CD14-positive monocyte (primary cell): Measurements from ENCODE around the gene CYTL1. TPM values are rescaled to one million over a fixed set of nuclear protein-coding genes. Genes with fewer than 3 reads are reported as not detected.

ENCODE experiments used
- DNase-seq, 3 donors: peaks; one replicate each; pipeline ENCODE4 v3.0.0-alpha.2; 2011 to 2022
- H2AFZ ChIP-seq: 2 replicates; pipeline ENCODE4 v1.6.0; 2012; ENCODE audit warnings: mild to moderate bottlenecking, low read depth, low read length, inconsistent platforms; ENCODE audit not compliant: insufficient read depth, poor library complexity, severe bottlenecking
- H3K27ac ChIP-seq, 2 donors: 1 replicate in 1 of 2; 2 replicates in 1 of 2; pipeline ENCODE4 v1.5.1; 2012 to 2013; ENCODE audit warnings: low read length in 2 of 2, control low read depth in 1 of 2, inconsistent platforms in 1 of 2, low read depth in 1 of 2, mild to moderate bottlenecking in 1 of 2
- H3K27me3 ChIP-seq, 2 donors: one replicate each; pipeline versions ENCODE4 v1.6.0 to v1.6.1; 2011 to 2013; ENCODE audit warnings: low read length in 2 of 2; ENCODE audit not compliant: control insufficient read depth in 2 of 2, insufficient read depth in 2 of 2
- H3K36me3 ChIP-seq, 2 donors: replicated peaks in 1 of 2; 1 replicate in 1 of 2; 2 replicates in 1 of 2; pipeline versions ENCODE4 v1.5.1 to v1.6.1; 2012 to 2013; ENCODE audit warnings: low read length in 2 of 2, control low read depth in 1 of 2, inconsistent platforms in 1 of 2, mild to moderate bottlenecking in 1 of 2; ENCODE audit not compliant: insufficient read depth in 2 of 2, control insufficient read depth in 1 of 2
- H3K4me1 ChIP-seq, 2 donors: 1 replicate in 1 of 2; 2 replicates in 1 of 2; pipeline versions ENCODE4 v1.5.1 to v1.6.1; 2012 to 2013; ENCODE audit warnings: low read length in 2 of 2, control low read depth in 1 of 2, inconsistent platforms in 1 of 2, mild to moderate bottlenecking in 1 of 2, moderate library complexity in 1 of 2; ENCODE audit not compliant: insufficient read depth in 2 of 2, control insufficient read depth in 1 of 2
- H3K4me2 ChIP-seq: replicated peaks from 2 replicates; pipeline ENCODE3; 2012; ENCODE audit warnings: low read length, moderate library complexity, mild to moderate bottlenecking; ENCODE audit not compliant: poor library complexity, severe bottlenecking; ENCODE audit errors: extremely low read depth
- H3K4me3 ChIP-seq, 3 experiments: fragments of 200-600 bp in 1 of 3; sonication (generic) in 1 of 3; replicated peaks in 1 of 3; 1 replicate in 2 of 3; 2 replicates in 1 of 3; pipeline ENCODE4 v1.5.1; 2011 to 2013; ENCODE audit warnings: low read length in 3 of 3, mild to moderate bottlenecking in 3 of 3, control low read depth in 2 of 3, low read depth in 2 of 3, inconsistent platforms in 1 of 3, moderate library complexity in 1 of 3
- H3K79me2 ChIP-seq: 2 replicates; pipeline ENCODE4 v1.6.0; 2012; ENCODE audit warnings: mild to moderate bottlenecking, control low read depth, inconsistent platforms, low read length, moderate library complexity; ENCODE audit not compliant: insufficient read depth
- H3K9ac ChIP-seq: 2 replicates; pipeline ENCODE4 v1.6.0; 2017; ENCODE audit warnings: low read length, mild to moderate bottlenecking; ENCODE audit not compliant: insufficient read depth, poor library complexity, severe bottlenecking
- H3K9me3 ChIP-seq, 2 donors: replicated peaks in 1 of 2; 1 replicate in 1 of 2; 2 replicates in 1 of 2; pipeline versions ENCODE4 v1.5.1 to v1.6.1; 2012 to 2013; ENCODE audit warnings: low read length in 2 of 2, control low read depth in 1 of 2; ENCODE audit not compliant: control insufficient read depth in 1 of 2, insufficient read depth in 1 of 2
- H4K20me1 ChIP-seq: 2 replicates; pipeline ENCODE4 v1.6.0; 2012; ENCODE audit warnings: mild to moderate bottlenecking, low read length, control low read depth, moderate library complexity; ENCODE audit not compliant: insufficient read depth
- H3K27ac Mint-ChIP-seq, 7 donors: one replicate each; pipeline ENCODE4 v1.8.0; 2020; ENCODE audit warnings: mild to moderate bottlenecking in 7 of 7, mixed read lengths in 7 of 7, moderate library complexity in 6 of 7, inconsistent platforms in 2 of 7
- H3K27me3 Mint-ChIP-seq, 3 donors: one replicate each; pipeline ENCODE4 v1.8.0; 2021 to 2022; ENCODE audit warnings: low read depth in 3 of 3, mild to moderate bottlenecking in 3 of 3, mixed read lengths in 3 of 3, moderate library complexity in 3 of 3, inconsistent platforms in 1 of 3
- H3K36me3 Mint-ChIP-seq, 2 donors: one replicate each; pipeline ENCODE4 v1.8.0; 2020; ENCODE audit warnings: mixed read lengths in 2 of 2, inconsistent platforms in 1 of 2, mild to moderate bottlenecking in 1 of 2
- H3K4me1 Mint-ChIP-seq: one replicate; pipeline ENCODE4 v1.8.0; 2020; ENCODE audit warnings: mild to moderate bottlenecking, mixed read lengths
- H3K4me3 Mint-ChIP-seq, 2 donors: one replicate each; pipeline ENCODE4 v1.8.0; 2020; ENCODE audit warnings: mild to moderate bottlenecking in 2 of 2, mixed read lengths in 2 of 2, moderate library complexity in 1 of 2
- H3K9me3 Mint-ChIP-seq, 7 donors: one replicate each; pipeline ENCODE4 v1.8.0; 2020 to 2022; ENCODE audit warnings: mixed read lengths in 7 of 7, mild to moderate bottlenecking in 6 of 7, moderate library complexity in 6 of 7, inconsistent platforms in 2 of 7
- CTCF ChIP-seq: fragments of 200-600 bp; IDR thresholded peaks from one replicate; pipeline ENCODE4 v1.8.0; 2022; ENCODE audit warnings: antibody characterized with exemption, mild to moderate bottlenecking
- WGBS: methylation state at CpG from one replicate; pipeline ENCODE4 v1.1.5; 2013; ENCODE audit warnings: missing lambda C conversion rate; ENCODE audit not compliant: insufficient coverage; 5-methylcytosine and 5-hydroxymethylcytosine counted together
- intact Hi-C, 2 donors: fragments of 100-400 bp; cut with micrococcal nuclease; formaldehyde crosslinking; loops; one replicate each; pipeline versions ENCODE4 v1.15.0 to v1.15.1; 2023
- polyA plus RNA-seq, 3 donors: library from polyadenylated mRNA; depleted of rRNA in 1 of 3; unstranded in 2 of 3; stranded (reverse) in 1 of 3; fragments of 300-500 nt in 2 of 3; fragments of >200 nt in 1 of 3; fragmentation: Illumina TruSeq in 2 of 3; gene quantifications; 1 replicate in 2 of 3; 2 replicates in 1 of 3; pipeline ENCODE4 v1.2.3, GENCODE V29; 2012 to 2021

Gene CYTL1
- polyA plus RNA-seq, 3 donors: 0.32 to 0.56 TPM; not detected in 1

- H3K36me3 Mint-ChIP-seq: peaks cover 3 to 7% of the 10 kb centered on the region in 2 donors
- Histone ChIP-seq H3K4me2 (peak overlapping the region; percentile 29), H3K79me2 (peaks cover 19% of the 10 kb centered on the region), H3K9ac (no peak overlapping the region), H3K27ac (peak overlapping the region in 1 of 2 donors; percentile 75), H2AFZ (peak overlapping the region; percentile 48), H4K20me1 (no peaks in the 10 kb centered on the region), H3K27me3 (no peaks in the 10 kb centered on the region), H3K36me3 (no peaks in the 10 kb centered on the region), H3K4me3 (peak overlapping the region in 1 of 3 experiments; percentile 62), H3K4me1 (peaks cover 64 to 68% of the 10 kb centered on the region in 2 donors), H3K9me3 (no peaks in the 10 kb centered on the region)
- intact Hi-C loops: no loop called here
- peak overlapping the region in 1 of 2 donors; percentile 60 for H3K4me3 Mint-ChIP-seq
- peaks cover 77% of the 10 kb centered on the region for H3K4me1 Mint-ChIP-seq
- H3K9me3 Mint-ChIP-seq: peaks cover 0 to 4% (median 0%) of the 10 kb centered on the region in 7 donors
- DNase-seq: no peak
- TF ChIP-seq CTCF: no peak
- no peaks in the 10 kb centered on the region for H3K27me3 Mint-ChIP-seq
- 35% methylated on average over 6 of the region's 6 CpGs for WGBS
- H3K27ac Mint-ChIP-seq: peak overlapping the region in 2 of 7 donors; percentile 15 to 20
Measured at GRCh38 chr4:5043579-5043978, 24.3 kb upstream of the CYTL1 start.

DNA sequence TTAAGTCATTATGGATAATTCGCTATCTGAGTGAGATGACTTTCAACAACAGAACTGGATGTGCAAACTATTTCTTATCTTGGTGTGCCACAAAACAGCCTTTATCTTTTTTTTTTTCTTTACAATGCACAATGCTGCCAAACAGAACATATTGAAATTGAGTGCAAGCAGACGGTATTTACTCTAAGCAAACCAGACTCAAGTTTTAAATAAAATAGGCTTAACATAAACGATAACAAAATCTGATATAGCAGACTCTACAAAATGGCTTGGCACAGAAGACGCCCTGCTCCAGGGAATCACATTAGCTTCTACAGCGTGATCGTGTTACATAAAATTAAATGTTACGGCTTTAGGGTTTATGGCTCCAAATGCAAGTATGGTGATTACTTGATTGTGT is 22.4 kb upstream of the CYTL1 start:
- no peak overlapping the region for H3K27ac Mint-ChIP-seq
- no peak overlapping the region for H3K9ac ChIP-seq
- peaks cover 86% of the 10 kb centered on the region for H3K4me1 Mint-ChIP-seq

More for the DNA sequence above, 22.4 kb upstream of the CYTL1 start:
- Mint-ChIP-seq H3K27me3 (no peaks in the 10 kb centered on the region), H3K4me3 (no peak overlapping the region), H3K9me3 (peaks cover 0 to 4% (median 0%) of the 10 kb centered on the region in 7 donors), H3K36me3 (peaks cover 3 to 7% of the 10 kb centered on the region in 2 donors)
- H2AFZ ChIP-seq: no peak overlapping the region
- H3K27ac ChIP-seq: no peak overlapping the region
- H3K4me3 ChIP-seq: no peak overlapping the region
- peaks cover 19% of the 10 kb centered on the region for H3K79me2 ChIP-seq
- no peak for DNase-seq
- no peak overlapping the region for H3K4me2 ChIP-seq
- H3K27me3 ChIP-seq: no peaks in the 10 kb centered on the region
- intact Hi-C loops: no loop called here
- no peaks in the 10 kb centered on the region for H3K9me3 ChIP-seq
- peaks cover 83% of the 10 kb centered on the region in 2 donors for H3K4me1 ChIP-seq
- TF ChIP-seq CTCF: no peak
- no peaks in the 10 kb centered on the region for H4K20me1 ChIP-seq
- no peaks in the 10 kb centered on the region for H3K36me3 ChIP-seq
- WGBS: 83% methylated on average over 1 of the region's 7 CpGs
